ENCODE data around the gene CDK14.

Gene CDK14

GRCh38 chr7:90710466-90710850, 114.3 kb downstream of the CDK14 start:
- Histone ChIP-seq H3K36me3 (ENCODE audit: control insufficient read depth, insufficient read depth, low read length) (peaks cover 8% of the 10 kb centered on the region), H3K27me3 (ENCODE audit: control insufficient read depth, insufficient read depth, low read length, poor library complexity, severe bottlenecking) (no peaks in the 10 kb centered on the region), H3K9me3 (ENCODE audit: control insufficient read depth, low read length) (no peaks in the 10 kb centered on the region), H3K4me3 (ENCODE audit: insufficient read depth, low read depth, low read length) (no peak overlapping the region), H3K4me1 (ENCODE audit: control insufficient read depth, insufficient read depth, low read length) (peaks cover 32% of the 10 kb centered on the region), H3K27ac (ENCODE audit: insufficient read depth, low read depth, low read length, poor library complexity, severe bottlenecking) (no peak overlapping the region)
- 75% methylated on average over 4 of the region's 4 CpGs for WGBS, 2 experiments

GRCh38 chr7:90713628-90714027, 117.5 kb downstream of the CDK14 start:
- H3K27ac ChIP-seq (ENCODE audit: insufficient read depth, low read depth, low read length, poor library complexity, severe bottlenecking), result no peak overlapping the region
- no peaks in the 10 kb centered on the region for H3K27me3 ChIP-seq (ENCODE audit: control insufficient read depth, insufficient read depth, low read length, poor library complexity, severe bottlenecking)
- peaks cover 8% of the 10 kb centered on the region for H3K36me3 ChIP-seq (ENCODE audit: control insufficient read depth, insufficient read depth, low read length)
- no peak overlapping the region for H3K4me3 ChIP-seq (ENCODE audit: insufficient read depth, low read depth, low read length)
- H3K9me3 ChIP-seq (ENCODE audit: control insufficient read depth, low read length), result no peaks in the 10 kb centered on the region
- WGBS, 2 experiments, result 92 to 94% methylated on average over 1 of the region's 1 CpG
- peaks cover 19% of the 10 kb centered on the region for H3K4me1 ChIP-seq (ENCODE audit: control insufficient read depth, insufficient read depth, low read length)

GRCh38 chr7:90715067-90715466, 118.9 kb downstream of the CDK14 start:
- WGBS, 2 experiments, result 96 to 100% methylated on average over 2 of the region's 2 CpGs
- Histone ChIP-seq H3K27me3 (ENCODE audit: control insufficient read depth, insufficient read depth, low read length, poor library complexity, severe bottlenecking) (no peaks in the 10 kb centered on the region), H3K36me3 (ENCODE audit: control insufficient read depth, insufficient read depth, low read length) (peaks cover 8% of the 10 kb centered on the region), H3K27ac (ENCODE audit: insufficient read depth, low read depth, low read length, poor library complexity, severe bottlenecking) (no peak overlapping the region), H3K9me3 (ENCODE audit: control insufficient read depth, low read length) (no peaks in the 10 kb centered on the region), H3K4me3 (ENCODE audit: insufficient read depth, low read depth, low read length) (no peak overlapping the region), H3K4me1 (ENCODE audit: control insufficient read depth, insufficient read depth, low read length) (peaks cover 9% of the 10 kb centered on the region)

DNA sequence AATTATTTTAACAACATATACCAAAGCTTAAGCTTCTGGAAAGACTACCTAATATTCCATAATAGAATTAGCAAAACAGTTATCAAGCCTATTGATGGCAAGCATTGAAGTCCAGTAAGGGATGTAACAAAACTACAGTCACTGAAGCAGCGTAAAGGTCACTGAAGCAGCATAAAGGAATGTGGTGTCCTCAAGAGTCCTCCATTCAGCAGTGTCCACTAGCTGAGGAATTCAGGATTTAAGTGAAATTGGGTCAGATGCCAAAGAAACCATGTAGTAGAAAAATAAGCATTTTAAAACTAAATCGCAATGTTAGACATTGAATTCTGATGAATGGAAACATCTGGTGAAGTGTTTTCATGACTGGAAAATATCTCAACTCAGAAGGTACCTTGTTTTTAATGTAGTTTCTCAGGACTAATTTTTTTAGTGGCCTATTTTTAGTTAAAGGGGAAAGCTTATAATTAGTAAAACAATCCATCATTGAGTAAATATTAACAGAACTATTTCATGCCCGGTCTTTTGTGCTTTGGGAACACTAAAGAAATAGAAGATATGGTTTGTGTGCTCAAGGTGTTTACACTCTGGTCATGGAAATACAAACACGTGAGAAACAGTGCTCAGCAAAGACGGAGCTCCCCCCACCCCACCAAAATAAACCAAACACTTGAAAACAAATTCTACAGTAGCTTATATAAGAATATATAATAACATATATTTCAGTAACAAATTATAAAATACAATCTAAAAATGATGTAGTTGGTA, 121.4 kb downstream of the CDK14 start:
- H3K36me3 ChIP-seq (ENCODE audit: control insufficient read depth, insufficient read depth, low read length), result peaks cover 8% of the 10 kb centered on the region
- H3K27me3 ChIP-seq (ENCODE audit: control insufficient read depth, insufficient read depth, low read length, poor library complexity, severe bottlenecking), result no peaks in the 10 kb centered on the region
- H3K9me3 ChIP-seq (ENCODE audit: control insufficient read depth, low read length), result no peaks in the 10 kb centered on the region
- peaks cover 3% of the 10 kb centered on the region for H3K4me1 ChIP-seq (ENCODE audit: control insufficient read depth, insufficient read depth, low read length)
- no peak overlapping the region for H3K27ac ChIP-seq (ENCODE audit: insufficient read depth, low read depth, low read length, poor library complexity, severe bottlenecking)
- H3K4me3 ChIP-seq (ENCODE audit: insufficient read depth, low read depth, low read length), result no peak overlapping the region
- 85 to 93% methylated on average over 2 to 3 of the region's 5 CpGs for WGBS, 2 experiments

DNA sequence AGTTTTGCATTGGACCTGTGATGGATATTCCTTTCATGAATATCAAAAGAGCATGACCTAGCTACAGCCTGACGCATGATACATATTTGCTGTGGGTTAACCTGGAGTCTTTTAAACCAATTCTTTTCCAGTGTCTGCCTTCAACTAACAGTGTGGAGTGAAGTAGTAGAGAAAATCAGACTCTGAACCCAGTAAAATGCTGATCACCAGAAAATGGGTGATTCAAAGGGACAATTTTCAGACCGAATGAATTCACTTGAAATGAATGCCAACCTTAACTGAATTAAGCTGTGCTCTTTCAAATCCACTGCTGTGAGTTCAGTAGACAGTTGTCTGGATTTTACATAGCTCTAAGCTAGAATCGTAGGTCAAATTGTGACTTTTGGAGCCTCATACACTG, 123.0 kb downstream of the CDK14 start:
- Histone ChIP-seq H3K9me3 (ENCODE audit: control insufficient read depth, low read length) (no peaks in the 10 kb centered on the region), H3K27me3 (ENCODE audit: control insufficient read depth, insufficient read depth, low read length, poor library complexity, severe bottlenecking) (no peaks in the 10 kb centered on the region), H3K27ac (ENCODE audit: insufficient read depth, low read depth, low read length, poor library complexity, severe bottlenecking) (no peak overlapping the region), H3K4me1 (ENCODE audit: control insufficient read depth, insufficient read depth, low read length) (peaks cover 3% of the 10 kb centered on the region), H3K36me3 (ENCODE audit: control insufficient read depth, insufficient read depth, low read length) (no peaks in the 10 kb centered on the region), H3K4me3 (ENCODE audit: insufficient read depth, low read depth, low read length) (no peak overlapping the region)
- 91 to 94% methylated on average over 3 of the region's 3 CpGs for WGBS, 2 experiments

GRCh38 chr7:90720984-90721760, 125.1 kb downstream of the CDK14 start:
- H3K27ac ChIP-seq (ENCODE audit: insufficient read depth, low read depth, low read length, poor library complexity, severe bottlenecking), result no peak overlapping the region
- H3K36me3 ChIP-seq (ENCODE audit: control insufficient read depth, insufficient read depth, low read length), result no peaks in the 10 kb centered on the region
- H3K4me3 ChIP-seq (ENCODE audit: insufficient read depth, low read depth, low read length), result no peak overlapping the region
- no peaks in the 10 kb centered on the region for H3K9me3 ChIP-seq (ENCODE audit: control insufficient read depth, low read length)
- WGBS, 2 experiments, result 90 to 93% methylated on average over 4 of the region's 4 CpGs
- H3K27me3 ChIP-seq (ENCODE audit: control insufficient read depth, insufficient read depth, low read length, poor library complexity, severe bottlenecking), result no peaks in the 10 kb centered on the region
- peaks cover 7% of the 10 kb centered on the region for H3K4me1 ChIP-seq (ENCODE audit: control insufficient read depth, insufficient read depth, low read length)

DNA sequence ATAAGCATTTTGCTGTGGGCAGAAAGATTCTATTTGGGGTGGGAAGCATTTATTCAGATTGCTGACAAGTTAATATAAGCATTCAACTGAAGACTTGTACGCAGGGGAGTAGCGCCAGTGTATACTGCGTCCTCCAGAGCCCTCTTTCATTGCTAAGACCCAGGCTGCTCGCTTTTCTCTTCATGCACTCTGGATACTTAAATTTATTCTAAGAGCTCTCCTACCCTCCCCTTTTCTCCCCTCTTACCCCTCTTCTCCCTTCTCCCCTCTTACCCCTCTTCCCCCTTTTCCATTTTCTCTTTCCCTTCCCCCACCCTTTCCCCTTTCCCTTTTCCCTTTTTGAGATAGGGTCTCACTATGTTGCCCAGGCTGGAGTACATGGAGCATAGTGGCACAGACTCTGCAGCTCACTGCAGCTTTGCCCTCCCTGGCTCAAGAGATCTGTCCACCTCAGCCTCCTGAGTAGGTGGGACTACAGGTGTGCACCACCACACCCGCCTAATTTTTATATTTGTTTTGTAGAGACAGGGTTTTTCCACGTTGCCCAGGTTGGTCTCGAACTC, 125.8 kb downstream of the CDK14 start:
- H3K4me3 ChIP-seq (ENCODE audit: insufficient read depth, low read depth, low read length), result no peak overlapping the region
- H3K27ac ChIP-seq (ENCODE audit: insufficient read depth, low read depth, low read length, poor library complexity, severe bottlenecking), result no peak overlapping the region
- H3K36me3 ChIP-seq (ENCODE audit: control insufficient read depth, insufficient read depth, low read length), result no peaks in the 10 kb centered on the region
- H3K9me3 ChIP-seq (ENCODE audit: control insufficient read depth, low read length), result no peaks in the 10 kb centered on the region
- 94 to 96% methylated on average over 7 of the region's 7 CpGs for WGBS, 2 experiments
- H3K27me3 ChIP-seq (ENCODE audit: control insufficient read depth, insufficient read depth, low read length, poor library complexity, severe bottlenecking), result no peaks in the 10 kb centered on the region
- peaks cover 13% of the 10 kb centered on the region for H3K4me1 ChIP-seq (ENCODE audit: control insufficient read depth, insufficient read depth, low read length)

DNA sequence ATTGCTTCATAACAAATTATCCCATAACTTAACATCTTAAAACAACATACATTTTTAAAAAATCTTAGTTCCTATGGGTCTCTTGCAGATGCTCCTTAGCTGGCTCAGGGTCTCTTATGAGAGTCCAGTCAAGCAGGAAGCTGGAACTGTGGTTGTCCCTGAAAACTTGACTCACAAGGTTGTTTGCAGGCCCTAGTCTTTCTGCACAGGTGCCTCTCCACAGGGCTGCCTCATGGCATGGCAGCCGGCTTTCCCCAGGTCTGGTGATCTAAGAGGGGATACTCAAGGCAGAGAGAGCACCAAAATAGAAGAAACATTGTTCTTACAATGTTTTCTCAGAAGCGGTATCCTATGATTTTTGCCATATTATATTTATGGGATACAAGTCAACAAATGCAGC, 127.1 kb downstream of the CDK14 start:
- no peaks in the 10 kb centered on the region for H3K27me3 ChIP-seq (ENCODE audit: control insufficient read depth, insufficient read depth, low read length, poor library complexity, severe bottlenecking)
- no peak overlapping the region for H3K27ac ChIP-seq (ENCODE audit: insufficient read depth, low read depth, low read length, poor library complexity, severe bottlenecking)
- no peak overlapping the region for H3K4me3 ChIP-seq (ENCODE audit: insufficient read depth, low read depth, low read length)
- H3K36me3 ChIP-seq (ENCODE audit: control insufficient read depth, insufficient read depth, low read length), result no peaks in the 10 kb centered on the region
- H3K9me3 ChIP-seq (ENCODE audit: control insufficient read depth, low read length), result no peaks in the 10 kb centered on the region
- WGBS, 2 experiments, result 92 to 95% methylated on average over 1 to 2 of the region's 2 CpGs
- H3K4me1 ChIP-seq (ENCODE audit: control insufficient read depth, insufficient read depth, low read length), result peaks cover 14% of the 10 kb centered on the region

GRCh38 chr7:90723866-90724265, 127.7 kb downstream of the CDK14 start:
- no peaks in the 10 kb centered on the region for H3K9me3 ChIP-seq (ENCODE audit: control insufficient read depth, low read length)
- no peak overlapping the region for H3K27ac ChIP-seq (ENCODE audit: insufficient read depth, low read depth, low read length, poor library complexity, severe bottlenecking)
- peaks cover 14% of the 10 kb centered on the region for H3K4me1 ChIP-seq (ENCODE audit: control insufficient read depth, insufficient read depth, low read length)
- no peaks in the 10 kb centered on the region for H3K36me3 ChIP-seq (ENCODE audit: control insufficient read depth, insufficient read depth, low read length)
- H3K27me3 ChIP-seq (ENCODE audit: control insufficient read depth, insufficient read depth, low read length, poor library complexity, severe bottlenecking), result no peaks in the 10 kb centered on the region
- H3K4me3 ChIP-seq (ENCODE audit: insufficient read depth, low read depth, low read length), result no peak overlapping the region

- Histone ChIP-seq H3K27me3 (ENCODE audit: control insufficient read depth, insufficient read depth, low read length, poor library complexity, severe bottlenecking) (no peaks in the 10 kb centered on the region), H3K4me1 (ENCODE audit: control insufficient read depth, insufficient read depth, low read length) (peaks cover 14% of the 10 kb centered on the region), H3K4me3 (ENCODE audit: insufficient read depth, low read depth, low read length) (no peak overlapping the region), H3K9me3 (ENCODE audit: control insufficient read depth, low read length) (no peaks in the 10 kb centered on the region), H3K36me3 (ENCODE audit: control insufficient read depth, insufficient read depth, low read length) (peaks cover 3% of the 10 kb centered on the region), H3K27ac (ENCODE audit: insufficient read depth, low read depth, low read length, poor library complexity, severe bottlenecking) (no peak overlapping the region)
- WGBS, 2 experiments, result 51 to 58% methylated on average over 2 of the region's 2 CpGs
Measured at GRCh38 chr7:90726120-90726519, 130.0 kb downstream of the CDK14 start.
